Measurements from ENCODE around the gene FRRS1. TPM values are rescaled to one million over a fixed set of nuclear protein-coding genes. Genes with fewer than 3 reads are reported as not detected.

Gene FRRS1
- total and polyA plus RNA-seq, 10 of the 15 experiments (the other 5 are each of a cell fraction or from before 2014, with no cell fraction given): 0.13 to 18.9 (median 8.0) TPM

DNA sequence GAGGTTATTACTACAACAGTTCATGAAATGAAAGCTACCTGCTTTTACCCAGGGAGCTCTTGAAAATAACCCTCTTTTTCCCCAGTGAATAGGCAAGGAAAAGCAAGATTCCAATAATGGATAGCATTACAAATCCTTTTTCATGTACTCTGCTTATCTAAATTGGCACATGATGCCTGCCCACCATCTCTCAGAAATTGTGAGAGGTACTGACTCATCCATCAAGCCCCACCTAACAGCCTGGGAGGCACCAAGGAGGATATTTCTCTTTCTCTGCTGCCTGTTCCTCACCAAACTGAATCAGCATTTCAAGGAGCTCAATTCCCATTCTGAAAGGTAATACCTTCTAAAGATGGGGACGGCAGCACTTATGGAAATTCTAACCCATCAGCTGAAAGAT lies 86.2 kb downstream of the FRRS1 start:
- Histone ChIP-seq H4K20me1 (ENCODE audit: control insufficient read depth, insufficient read depth) (no peaks in the 10 kb centered on the region), H3K27ac (ENCODE audit: control insufficient read depth, insufficient read depth) (no peak overlapping the region), H3K36me3 (ENCODE audit: control insufficient read depth in 2 of 2, insufficient read depth in 2 of 2, low read length in 1 of 2) (no peaks in the 10 kb centered on the region), H3K4me1 (ENCODE audit: control insufficient read depth, insufficient read depth, low read length) (no peaks in the 10 kb centered on the region), H2AFZ (ENCODE audit: control insufficient read depth, low read depth, low read length) (no peak overlapping the region), H3K4me3 (no peak overlapping the region), H3K4me2 (ENCODE audit: control insufficient read depth, insufficient read depth) (no peak overlapping the region), H3K9ac (ENCODE audit: control insufficient read depth, insufficient read depth, low read length) (no peak overlapping the region), H3K27me3 (replicated peaks in 1 of 2; ENCODE audit: control insufficient read depth in 2 of 2, insufficient read depth in 2 of 2, low read length in 1 of 2) (no peaks in the 10 kb centered on the region), H3K9me3 (replicated peaks; ENCODE audit: control insufficient read depth, insufficient read depth, low read length) (no peaks in the 10 kb centered on the region), H3K79me2 (ENCODE audit: control insufficient read depth, insufficient read depth, low read length) (no peaks in the 10 kb centered on the region)
- ChIA-PET SMC1A (ENCODE audit: uncharacterized antibody, unreplicated experiment) (interaction anchor here (0.7 to 1.8 kb wide), 2 partner anchors 11 to 33 kb away, joined by 3 to 9 read pairs; no protein-coding TSS in a partner anchor), CTCF (interaction anchor here (0.8 kb wide), 2 partner anchors 8 to 11 kb away, joined by 3 read pairs; no protein-coding TSS in a partner anchor), POLR2A (no interaction called here), RAD21 (ENCODE audit: unreplicated experiment) (no interaction called here)
- intact Hi-C loops (cut with micrococcal nuclease; ENCODE audit: unreplicated experiment): loop anchor here (10.0 kb wide), 1 partner anchor 355 kb away; no protein-coding TSS in a partner anchor
- in situ Hi-C loops (cut with MboI): no loop called here
- WGBS (ENCODE audit: insufficient coverage, insufficient replicate concordance, low lambda C conversion rate, missing lambda C conversion rate): 80% methylated on average over 1 of the region's 1 CpG
- no peak for FAIRE-seq
- no peak for DNase-seq (ENCODE audit: low read depth, low spot score)
- no TSS peak for BruUV-seq (replicated peaks)
- ATAC-seq: no peak
- TF ChIP-seq ZNF592 (IDR thresholded peaks at IDR 0.05) (no peak), EZH2 (IDR thresholded peaks at IDR 0.05; ENCODE audit: borderline replicate concordance, control insufficient read depth, low read depth, low read length) (no peak), ZSCAN29 (IDR thresholded peaks at IDR 0.05) (no peak), DPF2 (IDR thresholded peaks at IDR 0.05) (no peak), RAD21 (IDR thresholded peaks at IDR 0.05; ENCODE audit: insufficient read depth, low read depth, low read length) (no peak), TCF7 (IDR thresholded peaks at IDR 0.05; ENCODE audit: borderline replicate concordance) (no peak)
